ENCODE results near the gene TXNL4B. TPM values are rescaled to one million over a fixed set of nuclear protein-coding genes. Genes with fewer than 3 reads are reported as not detected.

The TXNL4B gene
- total RNA-seq, 1 experiment from 2014 or later = 12.2 TPM

- CTCF ChIA-PET = no interaction called here
- no peak overlapping the region for H3K27ac ChIP-seq
Measured at GRCh38 chr16:72099377-72099818, 6.0 kb upstream of the TXNL4B start.

DNA sequence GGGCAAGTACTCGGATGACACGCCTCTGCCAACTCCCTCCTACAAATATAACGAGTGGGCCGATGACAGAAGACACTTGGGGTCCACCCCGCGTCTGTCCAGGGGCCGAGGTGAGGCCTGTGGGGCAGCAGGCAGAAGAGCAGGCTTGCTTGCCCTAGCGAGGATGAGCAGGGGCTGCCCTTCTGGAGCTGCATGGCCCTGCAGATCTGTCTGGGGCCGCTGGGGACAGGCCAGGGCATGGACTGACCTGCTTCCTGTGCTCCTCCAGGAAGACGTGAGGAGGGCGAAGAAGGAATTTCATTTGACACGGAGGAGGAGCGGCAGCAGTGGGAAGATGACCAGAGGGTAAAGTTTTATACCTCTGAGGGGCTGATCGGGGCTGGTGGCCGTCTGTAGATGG, 5.5 kb upstream of the TXNL4B start:
- no peak overlapping the region for H3K27ac ChIP-seq
- no TSS peak for BruUV-seq (replicated peaks)
- H3K36me3 ChIP-seq (ENCODE audit: low read depth) = 0 out of 2 replicates have a peak, but pooled peaks cover 13% of the 10 kb centered on the region

More at GRCh38 chr16:72099377-72099818, 6.0 kb upstream of the TXNL4B start:
- no peaks in the 10 kb centered on the region for H3K9me2 ChIP-seq (ENCODE audit: insufficient read depth)
- no TSS peak for BruUV-seq (replicated peaks)
- TF ChIP-seq EZH2 (IDR thresholded peaks at IDR 0.05; ENCODE audit: low read depth) = no peak
- TF ChIP-seq CTCF (conservative IDR thresholded peaks at IDR 0.05) = peak; percentile 76
- POLR2A ChIA-PET (ENCODE audit: unreplicated experiment) = no interaction called here
- DNase-seq = peak in 1 of 2 experiments; percentile 39
- no peaks in the 10 kb centered on the region for H3K27me3 ChIP-seq (ENCODE audit: insufficient read depth, low read depth)
- no peak overlapping the region for H3K4me2 ChIP-seq
- H3F3A ChIP-seq (ENCODE audit: insufficient read depth, low read depth) = no peaks in the 10 kb centered on the region
- no peak overlapping the region for H3K4me3 ChIP-seq
- 0 out of 2 replicates have a peak, but pooled peaks cover 13% of the 10 kb centered on the region for H3K36me3 ChIP-seq (ENCODE audit: low read depth)
- H4K20me1 ChIP-seq (ENCODE audit: insufficient read depth) = peaks cover 15% of the 10 kb centered on the region; the same call in 1 of the 2 replicates
- H3K4me1 ChIP-seq (replicated peaks; ENCODE audit: insufficient read depth) = peaks cover 11% of the 10 kb centered on the region
- no peaks in the 10 kb centered on the region for H3K9me3 ChIP-seq (ENCODE audit: insufficient read depth, low read depth)
- intact Hi-C loops (cut with micrococcal nuclease; ENCODE audit: unreplicated experiment) = loop anchor here (1.0 kb wide), 1 partner anchor 33 kb away; no protein-coding TSS in a partner anchor
- H2AFZ ChIP-seq = no peak overlapping the region
- H3K79me2 ChIP-seq (ENCODE audit: low read depth) = peaks cover 21% of the 10 kb centered on the region

GRCh38 chr16:72094266-72094610, 818 bp upstream of the TXNL4B start:
- BruUV-seq (replicated peaks) = TSS peak; percentile 62
- ChIA-PET POLR2A (ENCODE audit: unreplicated experiment) (interaction anchor here (0.6 kb wide), 1 partner anchor 17 kb away, joined by 7 read pairs; no protein-coding TSS in a partner anchor), CTCF (interaction anchor here (1.6 kb wide), 1 partner anchor 27 kb away, joined by 6 read pairs; no protein-coding TSS in a partner anchor)
- Histone ChIP-seq H3K27me3 (ENCODE audit: insufficient read depth, low read depth) (no peaks in the 10 kb centered on the region), H3K9me3 (ENCODE audit: insufficient read depth, low read depth) (no peaks in the 10 kb centered on the region), H3K4me2 (peak overlapping the region; percentile 94), H2AFZ (peak overlapping the region; percentile 89), H3K9me2 (ENCODE audit: insufficient read depth) (no peaks in the 10 kb centered on the region), H3K79me2 (ENCODE audit: low read depth) (peaks cover 59% of the 10 kb centered on the region), H3K36me3 (ENCODE audit: low read depth) (0 out of 2 replicates have a peak, but pooled peaks cover 11% of the 10 kb centered on the region), H4K20me1 (ENCODE audit: insufficient read depth) (peaks cover 11% of the 10 kb centered on the region; the same call in 1 of the 2 replicates), H3K4me3 (peak overlapping the region; percentile 95), H3K27ac (peak overlapping the region; percentile 53; the same call in 1 of the 2 replicates), H3F3A (ENCODE audit: insufficient read depth, low read depth) (no peaks in the 10 kb centered on the region), H3K4me1 (replicated peaks; ENCODE audit: insufficient read depth) (peaks cover 26% of the 10 kb centered on the region)
- DNase-seq = peak in 1 of 2 experiments; percentile 5
- TF ChIP-seq CTCF (conservative IDR thresholded peaks at IDR 0.05) (no peak), EZH2 (IDR thresholded peaks at IDR 0.05; ENCODE audit: low read depth) (no peak)
- intact Hi-C loops (cut with micrococcal nuclease; ENCODE audit: unreplicated experiment) = no loop called here

More for the DNA sequence above, 5.5 kb upstream of the TXNL4B start:
- Histone ChIP-seq H3K27me3 (ENCODE audit: insufficient read depth, low read depth) (no peaks in the 10 kb centered on the region), H3K9me3 (ENCODE audit: insufficient read depth, low read depth) (no peaks in the 10 kb centered on the region), H2AFZ (no peak overlapping the region), H3F3A (ENCODE audit: insufficient read depth, low read depth) (no peaks in the 10 kb centered on the region), H3K4me3 (no peak overlapping the region), H3K4me2 (no peak overlapping the region), H4K20me1 (ENCODE audit: insufficient read depth) (peaks cover 15% of the 10 kb centered on the region; the same call in 1 of the 2 replicates), H3K9me2 (ENCODE audit: insufficient read depth) (no peaks in the 10 kb centered on the region), H3K79me2 (ENCODE audit: low read depth) (peaks cover 25% of the 10 kb centered on the region), H3K4me1 (replicated peaks; ENCODE audit: insufficient read depth) (peaks cover 11% of the 10 kb centered on the region)
- ChIA-PET POLR2A (ENCODE audit: unreplicated experiment) (no interaction called here), CTCF (no interaction called here)
- no peak for DNase-seq
- TF ChIP-seq EZH2 (IDR thresholded peaks at IDR 0.05; ENCODE audit: low read depth) = no peak
- no peak for TF ChIP-seq CTCF (conservative IDR thresholded peaks at IDR 0.05)
- intact Hi-C loops (cut with micrococcal nuclease; ENCODE audit: unreplicated experiment) = loop anchor here (1.0 kb wide), 1 partner anchor 33 kb away; no protein-coding TSS in a partner anchor

All from PC-9 (cell line).